ENCODE measurements around the gene HERC2.

Gene HERC2

GRCh38 chr15:28117432-28117990, 204.5 kb downstream of the HERC2 start:
- no peak for DNase-seq (ENCODE audit: low read depth)
- no peak overlapping the region for H3K4me3 ChIP-seq (ENCODE audit: low read depth, low read length)
- no peak for TF ChIP-seq CTCF (IDR thresholded peaks at IDR 0.05; ENCODE audit: low read depth, low read length, missing control alignments)
- in situ Hi-C loops (cut with HindIII; ENCODE audit: low sequenced_read_pairs), result no loop called here

- H3K4me3 ChIP-seq (ENCODE audit: low read depth, low read length), result no peak overlapping the region
- no peak for DNase-seq (ENCODE audit: low read depth)
- in situ Hi-C loops (cut with HindIII; ENCODE audit: low sequenced_read_pairs), result no loop called here
- TF ChIP-seq CTCF (IDR thresholded peaks at IDR 0.05; ENCODE audit: low read depth, low read length, missing control alignments), result no peak
These were observed 205.2 kb downstream of the HERC2 start for GRCh38 chr15:28116521-28117431.

GRCh38 chr15:28115871-28116270, 206.1 kb downstream of the HERC2 start:
- H3K4me3 ChIP-seq (ENCODE audit: low read depth, low read length), result no peak overlapping the region
- no peak for DNase-seq (ENCODE audit: low read depth)
- in situ Hi-C loops (cut with HindIII; ENCODE audit: low sequenced_read_pairs), result no loop called here
- TF ChIP-seq CTCF (IDR thresholded peaks at IDR 0.05; ENCODE audit: low read depth, low read length, missing control alignments), result no peak

GRCh38 chr15:28114721-28115622, 207.0 kb downstream of the HERC2 start:
- no peak overlapping the region for H3K4me3 ChIP-seq (ENCODE audit: low read depth, low read length)
- peak; percentile 26 for DNase-seq (ENCODE audit: low read depth)
- in situ Hi-C loops (cut with HindIII; ENCODE audit: low sequenced_read_pairs), result no loop called here
- TF ChIP-seq CTCF (IDR thresholded peaks at IDR 0.05; ENCODE audit: low read depth, low read length, missing control alignments), result no peak

- H3K4me3 ChIP-seq (ENCODE audit: low read depth, low read length), result no peak overlapping the region
- in situ Hi-C loops (cut with HindIII; ENCODE audit: low sequenced_read_pairs), result no loop called here
- no peak for DNase-seq (ENCODE audit: low read depth)
- no peak for TF ChIP-seq CTCF (IDR thresholded peaks at IDR 0.05; ENCODE audit: low read depth, low read length, missing control alignments)
These were observed 207.9 kb downstream of the HERC2 start for GRCh38 chr15:28114114-28114455.

- no peak for DNase-seq (ENCODE audit: low read depth)
- in situ Hi-C loops (cut with HindIII; ENCODE audit: low sequenced_read_pairs), result no loop called here
- TF ChIP-seq CTCF (IDR thresholded peaks at IDR 0.05; ENCODE audit: low read depth, low read length, missing control alignments), result no peak
- H3K4me3 ChIP-seq (ENCODE audit: low read depth, low read length), result no peak overlapping the region
These were observed 208.4 kb downstream of the HERC2 start for GRCh38 chr15:28113394-28114113.

Measured in astrocyte of the cerebellum (primary cell).